HuH-7.5 (cell line): ENCODE results near the gene GNPTG.

Experiments
- DNase-seq: peaks from one replicate; pipeline ENCODE4 v3.0.0; 2011; ENCODE audit warnings: low spot score

The GNPTG gene

DNA sequence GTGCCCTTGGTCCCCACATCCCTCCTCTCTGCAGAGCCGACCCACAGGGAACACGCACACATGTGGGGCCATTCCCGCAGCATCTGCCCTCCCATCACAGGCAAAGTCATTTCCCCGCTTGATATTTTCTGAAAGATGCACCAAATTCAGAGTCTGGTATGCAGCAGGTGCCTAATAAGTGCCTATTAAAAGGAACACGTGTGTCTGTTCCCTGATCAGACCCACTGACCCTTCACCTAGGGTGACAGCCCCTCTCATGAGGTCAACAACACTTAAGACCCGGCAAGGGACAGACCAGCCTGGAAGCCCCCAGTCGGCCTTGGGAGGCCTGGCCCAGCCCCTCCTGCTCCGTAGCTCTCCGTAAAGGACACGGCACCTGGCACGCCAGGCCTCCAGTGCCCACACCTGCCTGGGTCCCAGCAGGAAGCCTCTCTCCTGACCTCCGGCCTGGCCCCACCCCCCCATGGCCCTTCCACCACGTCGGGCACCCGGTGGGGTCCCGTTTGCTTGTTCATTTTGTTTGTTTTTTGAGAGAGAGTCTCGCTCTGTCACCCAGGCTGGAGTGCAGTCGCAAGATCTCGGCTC is 42.7 kb downstream of the GNPTG start:
- DNase-seq = no peak

DNA sequence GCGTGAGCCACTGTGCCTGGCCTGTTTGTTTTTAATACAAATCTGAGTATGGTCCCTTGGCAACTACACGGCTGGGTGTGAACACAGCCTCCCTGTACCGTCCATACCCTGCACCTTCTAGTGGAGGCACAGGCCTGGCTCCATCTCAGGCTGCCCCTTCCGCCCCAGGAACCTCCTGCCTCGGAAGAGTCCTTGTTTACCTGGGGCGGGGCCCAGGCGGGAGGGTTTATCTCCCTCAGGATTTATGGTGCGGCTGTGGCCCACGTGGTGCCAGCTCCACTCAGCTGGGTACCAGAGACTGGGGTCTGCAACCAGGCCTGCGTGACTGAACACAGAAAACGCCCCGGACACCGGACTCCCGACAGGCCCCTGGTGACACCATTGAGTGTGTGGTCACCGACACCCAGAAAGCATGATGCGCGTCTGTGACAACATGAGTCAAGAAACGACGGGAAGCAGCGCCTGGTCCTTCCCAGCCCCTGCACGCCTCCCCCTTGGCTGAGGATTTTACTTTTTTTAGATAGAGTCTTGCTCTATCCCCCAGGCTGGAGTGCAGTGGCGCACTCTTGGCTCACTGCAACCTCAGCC is 43.8 kb downstream of the GNPTG start:
- no peak for DNase-seq

- DNase-seq = no peak
Observed at GRCh38 chr16:1397779-1398178, 46.0 kb downstream of the GNPTG start.

DNA sequence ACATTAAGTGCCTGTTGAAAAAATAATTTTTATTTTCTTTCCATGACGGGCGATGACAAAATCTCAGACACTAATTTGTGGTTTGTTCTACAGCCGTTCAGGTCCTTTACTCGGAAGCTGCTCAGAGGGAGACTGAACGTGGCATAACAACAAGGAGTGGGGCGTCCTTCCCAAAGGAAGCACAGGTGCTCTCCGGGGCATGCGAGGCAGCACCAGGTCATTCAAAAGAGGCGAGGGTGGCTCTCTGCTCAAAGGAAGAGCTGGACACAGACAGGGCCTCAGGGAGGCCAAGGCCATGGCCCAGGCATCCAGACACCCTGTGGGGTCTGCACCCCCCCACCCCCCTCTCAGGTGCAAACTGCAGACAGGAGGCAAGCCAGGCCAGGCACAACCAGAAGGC is 46.6 kb downstream of the GNPTG start:
- no peak for DNase-seq

GRCh38 chr16:1398826-1399581 is 47.3 kb downstream of the GNPTG start:
- no peak for DNase-seq

DNA sequence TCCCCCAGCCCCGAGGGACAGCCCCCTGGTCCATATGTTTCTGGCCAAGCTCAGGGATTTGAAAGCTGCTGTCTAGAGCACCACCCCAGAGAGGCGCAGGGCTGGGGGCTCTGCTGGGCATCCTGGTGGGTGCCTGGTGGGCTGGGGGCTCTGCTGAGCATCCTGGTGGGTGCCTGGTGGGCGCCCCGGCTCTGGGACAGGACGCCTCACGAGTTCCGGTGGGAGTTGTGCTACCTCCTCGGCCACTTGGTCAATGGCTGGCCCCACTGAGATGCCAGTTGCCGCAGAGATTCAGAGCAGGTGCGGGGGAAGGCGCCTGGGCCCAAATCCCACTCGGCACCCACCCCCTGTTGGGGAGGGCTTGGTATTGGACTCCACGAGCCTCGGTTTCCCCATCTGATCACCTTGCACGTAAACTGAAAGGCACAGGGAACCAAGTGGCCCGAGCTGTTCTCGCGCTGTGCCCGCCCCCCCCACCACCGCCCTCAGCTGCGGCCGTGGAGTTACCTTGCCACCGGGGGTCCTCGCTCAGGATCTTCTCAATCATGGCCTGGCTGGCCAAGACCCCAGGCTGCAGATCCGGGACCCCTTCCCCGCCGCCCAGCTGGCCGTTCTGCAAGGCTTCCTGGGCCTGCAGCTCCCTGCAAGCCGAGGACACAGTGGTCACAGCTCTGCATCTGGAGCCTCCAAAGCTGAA is 49.5 kb downstream of the GNPTG start:
- no peak for DNase-seq

DNA sequence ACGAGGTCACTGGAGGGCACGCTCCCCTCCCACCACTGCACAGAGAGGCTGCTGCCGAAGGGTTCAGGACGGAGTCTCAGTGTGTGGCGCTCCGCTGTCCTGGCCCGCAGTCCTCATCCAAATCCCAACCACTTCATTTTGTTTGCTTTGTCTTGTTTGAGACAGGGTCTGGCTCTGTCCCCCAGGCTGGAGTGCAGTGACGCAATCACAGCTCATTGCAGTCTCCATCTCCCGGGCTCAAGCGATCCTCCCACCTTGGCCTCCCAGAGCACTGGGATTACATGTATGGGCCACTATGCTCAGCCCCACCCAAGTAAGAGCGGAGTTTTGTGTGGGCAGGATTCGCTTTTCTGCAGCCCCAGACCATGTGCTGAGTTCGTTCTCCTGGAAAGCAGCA is 50.0 kb downstream of the GNPTG start:
- no peak for DNase-seq

GRCh38 chr16:1403036-1403435 is 51.3 kb downstream of the GNPTG start:
- no peak for DNase-seq

DNA sequence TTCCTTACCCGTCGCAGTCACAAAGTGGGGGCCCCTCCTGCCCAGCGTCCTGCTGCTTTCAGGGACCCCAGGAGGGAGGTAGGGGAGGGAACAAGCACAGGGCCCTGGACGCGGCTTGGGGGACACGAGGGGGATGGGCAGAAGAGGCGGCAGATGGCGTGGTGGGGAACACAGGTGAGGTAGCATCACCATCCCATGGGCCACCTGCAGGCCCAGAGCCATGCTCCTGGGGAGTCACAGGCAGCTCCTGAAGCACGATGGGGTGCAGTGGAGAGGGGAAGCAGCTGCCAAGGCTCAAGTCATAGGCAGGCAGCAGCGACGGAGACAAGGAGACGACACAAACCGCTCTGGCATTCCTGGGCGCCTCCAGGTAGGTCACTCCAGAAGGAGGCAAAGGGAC is 52.0 kb downstream of the GNPTG start:
- no peak for DNase-seq

- DNase-seq = no peak
Observed at GRCh38 chr16:1407753-1408152, 56.0 kb downstream of the GNPTG start.

DNA sequence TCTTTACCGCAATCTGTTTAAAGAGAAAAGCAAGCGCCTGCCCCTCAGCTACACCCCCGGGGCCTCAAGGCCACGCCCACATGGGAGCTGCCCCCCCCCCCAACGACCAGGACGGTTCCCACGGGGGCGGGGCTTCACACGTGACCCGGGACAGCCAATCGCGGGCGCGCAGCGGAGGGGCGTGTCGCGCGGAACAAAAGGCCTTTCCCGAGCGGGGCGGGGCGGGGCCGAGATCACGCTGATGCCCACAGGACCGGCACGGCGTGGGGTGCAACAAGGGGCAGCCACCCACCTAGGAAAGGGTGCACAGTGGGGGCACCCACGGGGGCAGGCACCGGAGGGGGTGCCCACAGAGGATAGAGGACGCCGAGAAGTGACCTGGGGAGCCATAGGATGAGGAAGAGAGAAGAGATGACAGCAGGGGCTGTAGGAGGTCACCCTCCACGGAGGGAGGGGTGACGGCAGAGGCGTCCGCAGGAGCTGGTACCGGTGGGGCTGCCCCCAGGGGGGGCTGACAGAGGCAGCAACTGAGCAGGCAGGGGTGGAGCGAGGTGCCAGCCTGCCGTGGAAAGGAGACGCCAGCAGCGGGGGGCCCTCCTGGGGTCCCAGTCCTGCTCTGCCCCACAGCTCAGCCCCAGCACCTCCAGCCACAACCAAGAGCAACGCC is 56.6 kb downstream of the GNPTG start:
- peak; percentile 75 for DNase-seq

DNA sequence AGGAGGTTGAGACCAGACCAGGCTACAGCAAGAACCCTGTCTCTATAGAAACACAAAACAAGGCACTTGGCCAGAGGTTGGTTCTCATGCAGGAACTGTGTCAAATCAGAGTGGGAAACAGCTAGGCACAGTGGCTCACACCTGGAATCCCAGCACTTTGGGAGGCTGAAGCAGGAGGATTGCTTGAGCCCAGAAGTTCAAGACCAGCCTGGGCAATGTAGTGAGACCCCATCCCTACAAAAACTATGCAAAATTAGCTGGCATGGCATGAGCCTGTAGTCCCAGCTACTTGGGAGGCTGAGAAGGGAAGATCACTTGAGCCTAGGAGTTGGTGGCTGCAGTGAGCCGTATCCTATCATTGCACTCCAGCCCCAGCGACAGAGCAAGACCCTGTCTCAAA is 61.1 kb downstream of the GNPTG start:
- DNase-seq = no peak
